ENCODE measurements around the gene GATAD2A. TPM values are rescaled to one million over a fixed set of nuclear protein-coding genes. Genes with fewer than 3 reads are reported as not detected.

GATAD2A gene
- total RNA-seq, 6 experiments from 2014 or later = 23.9 to 59.6 (median 39.2) TPM

DNA sequence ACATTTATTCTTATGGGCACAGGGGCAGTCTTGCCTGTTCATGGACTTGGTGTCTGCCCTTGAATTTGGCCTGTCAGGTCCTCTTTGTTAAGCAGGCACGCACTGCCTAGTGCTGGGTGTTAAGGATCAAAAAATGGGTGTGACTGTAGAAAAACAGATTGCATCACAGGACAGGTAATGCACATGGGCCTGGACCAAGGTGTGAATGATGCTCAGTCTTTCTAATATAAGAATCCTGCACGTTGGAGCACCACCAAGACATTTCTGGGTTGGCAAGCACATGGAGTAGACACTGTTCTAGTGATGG lies 33.7 kb downstream of the GATAD2A start:
- no peaks in the 10 kb centered on the region for H3K27me3 ChIP-seq
- TF ChIP-seq, protein P1, sequence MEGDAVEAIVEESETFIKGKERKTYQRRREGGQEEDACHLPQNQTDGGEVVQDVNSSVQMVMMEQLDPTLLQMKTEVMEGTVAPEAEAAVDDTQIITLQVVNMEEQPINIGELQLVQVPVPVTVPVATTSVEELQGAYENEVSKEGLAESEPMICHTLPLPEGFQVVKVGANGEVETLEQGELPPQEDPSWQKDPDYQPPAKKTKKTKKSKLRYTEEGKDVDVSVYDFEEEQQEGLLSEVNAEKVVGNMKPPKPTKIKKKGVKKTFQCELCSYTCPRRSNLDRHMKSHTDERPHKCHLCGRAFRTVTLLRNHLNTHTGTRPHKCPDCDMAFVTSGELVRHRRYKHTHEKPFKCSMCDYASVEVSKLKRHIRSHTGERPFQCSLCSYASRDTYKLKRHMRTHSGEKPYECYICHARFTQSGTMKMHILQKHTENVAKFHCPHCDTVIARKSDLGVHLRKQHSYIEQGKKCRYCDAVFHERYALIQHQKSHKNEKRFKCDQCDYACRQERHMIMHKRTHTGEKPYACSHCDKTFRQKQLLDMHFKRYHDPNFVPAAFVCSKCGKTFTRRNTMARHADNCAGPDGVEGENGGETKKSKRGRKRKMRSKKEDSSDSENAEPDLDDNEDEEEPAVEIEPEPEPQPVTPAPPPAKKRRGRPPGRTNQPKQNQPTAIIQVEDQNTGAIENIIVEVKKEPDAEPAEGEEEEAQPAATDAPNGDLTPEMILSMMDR (IDR thresholded peaks at IDR 0.05) = no peak
- no peak for TF ChIP-seq POLR2A (IDR thresholded peaks at IDR 0.05)
- H3K27ac ChIP-seq = no peak overlapping the region
- H3K9me3 ChIP-seq = no peaks in the 10 kb centered on the region
- H3K36me3 ChIP-seq = no peaks in the 10 kb centered on the region
- no peak overlapping the region for H3K4me3 ChIP-seq
- 63% methylated on average over 2 of the region's 2 CpGs for WGBS (ENCODE audit: insufficient coverage, low coverage, low lambda C conversion rate, missing lambda C conversion rate)
- intact Hi-C loops (cut with DNase I) = no loop called here
- H3K4me1 ChIP-seq = peaks cover 0 to 22% (median 7%) of the 10 kb centered on the region in 4 donors
- no peak for ATAC-seq
- no peak for DNase-seq

DNA sequence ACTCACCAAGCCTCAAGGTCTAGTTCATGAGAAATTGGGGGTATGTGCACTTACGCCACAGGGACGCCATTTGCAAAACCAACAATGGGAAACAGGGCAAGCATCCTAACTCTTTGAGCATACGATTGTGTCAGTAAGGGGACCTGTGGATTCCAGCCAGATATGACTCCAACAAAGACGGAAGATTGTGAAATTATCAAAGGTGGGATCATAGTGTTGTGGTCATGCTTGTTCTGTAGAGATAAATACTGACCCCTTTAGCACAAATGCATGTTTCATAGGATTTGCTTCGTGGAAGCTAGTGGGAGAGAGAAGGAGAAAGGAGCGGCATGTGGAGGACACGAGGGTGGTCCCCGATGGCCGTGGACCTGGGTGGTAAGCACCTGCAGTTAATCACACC lies 37.8 kb downstream of the GATAD2A start:
- ATAC-seq (no peak), DNase-seq (no peak)
- no peak overlapping the region for H3K4me3 ChIP-seq
- WGBS (ENCODE audit: insufficient coverage, low coverage, low lambda C conversion rate, missing lambda C conversion rate) = 74% methylated on average over 7 of the region's 9 CpGs
- H3K27ac ChIP-seq = no peak overlapping the region
- intact Hi-C loops (cut with DNase I) = no loop called here
- peaks cover 0 to 13% (median 2%) of the 10 kb centered on the region in 4 donors for H3K4me1 ChIP-seq
- H3K27me3 ChIP-seq = no peaks in the 10 kb centered on the region
- H3K36me3 ChIP-seq = no peaks in the 10 kb centered on the region
- TF ChIP-seq, protein P1 (IDR thresholded peaks at IDR 0.05) = no peak
- no peak for TF ChIP-seq POLR2A (IDR thresholded peaks at IDR 0.05)
- H3K9me3 ChIP-seq = no peaks in the 10 kb centered on the region

DNA sequence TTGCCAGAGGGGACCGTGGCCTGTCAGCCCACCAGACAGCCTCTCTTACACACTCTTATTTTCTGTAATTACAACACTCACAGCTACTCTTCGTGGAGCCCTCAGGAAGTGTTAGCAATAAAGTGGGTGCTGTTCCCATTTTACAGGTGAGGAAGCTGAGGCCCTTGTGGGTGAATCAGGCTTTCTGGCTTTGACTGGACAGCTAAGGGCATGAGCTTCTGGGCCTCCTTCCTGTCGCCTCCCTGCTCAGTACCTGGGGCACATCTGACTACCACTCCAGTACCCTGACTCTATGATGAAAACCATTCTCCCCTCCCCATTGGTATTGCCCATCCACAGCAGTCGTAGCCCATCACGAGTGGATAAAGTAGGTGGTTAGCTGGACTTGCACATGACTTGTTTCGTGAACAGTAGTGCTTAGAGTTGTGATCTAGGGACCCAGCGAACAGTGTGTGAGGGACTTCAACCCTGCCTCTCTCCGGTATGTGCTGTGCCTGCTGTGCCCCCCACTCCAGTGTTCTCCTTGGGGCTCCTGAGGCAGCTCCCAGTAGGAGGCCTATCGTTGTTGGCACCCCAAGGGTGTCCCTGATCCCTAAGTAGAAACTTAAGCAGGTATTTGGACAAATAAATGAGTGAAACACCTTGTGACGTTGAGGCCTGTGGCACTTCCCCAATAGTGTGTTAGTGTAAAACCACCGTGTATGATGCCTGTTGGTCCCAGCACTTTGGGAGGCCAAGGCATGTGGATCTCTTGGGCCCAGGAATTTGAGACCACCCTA lies 38.6 kb downstream of the GATAD2A start:
- peaks cover 0 to 13% (median 2%) of the 10 kb centered on the region in 4 donors for H3K4me1 ChIP-seq
- no peak for TF ChIP-seq POLR2A (IDR thresholded peaks at IDR 0.05)
- TF ChIP-seq, protein P1 (IDR thresholded peaks at IDR 0.05) = no peak
- no peak for ATAC-seq
- H3K36me3 ChIP-seq = no peaks in the 10 kb centered on the region
- no peak overlapping the region for H3K4me3 ChIP-seq
- no peaks in the 10 kb centered on the region for H3K27me3 ChIP-seq
- no peak overlapping the region for H3K27ac ChIP-seq
- no peaks in the 10 kb centered on the region for H3K9me3 ChIP-seq
- DNase-seq = no peak
- intact Hi-C loops (cut with DNase I) = no loop called here
- WGBS (ENCODE audit: insufficient coverage, low coverage, low lambda C conversion rate, missing lambda C conversion rate) = 49% methylated on average over 5 of the region's 11 CpGs

DNA sequence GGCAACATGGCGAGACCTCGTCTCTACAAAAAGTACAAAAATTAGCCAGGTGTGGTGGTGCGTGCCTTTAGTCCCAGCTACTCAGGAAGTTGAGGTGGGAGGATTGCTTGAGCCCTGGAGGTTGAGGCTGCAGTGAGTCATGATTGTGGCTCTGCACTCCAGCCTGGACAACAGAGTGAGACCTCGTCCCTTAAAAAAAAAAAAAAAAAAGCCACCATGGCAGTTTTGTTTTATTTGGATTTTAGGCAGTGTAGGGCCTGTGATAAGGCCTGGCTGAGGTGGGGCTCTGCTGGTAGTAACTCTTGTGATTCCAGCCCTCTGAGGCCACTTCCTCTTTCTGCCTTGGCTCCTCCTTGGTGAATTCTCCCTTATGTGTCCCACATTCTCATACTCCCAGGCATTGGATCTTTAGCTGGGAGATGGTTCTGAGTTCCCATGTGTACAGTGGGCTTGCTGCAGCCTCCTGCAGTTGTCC lies 39.2 kb downstream of the GATAD2A start:
- Histone ChIP-seq H3K27me3 (no peaks in the 10 kb centered on the region), H3K36me3 (no peaks in the 10 kb centered on the region), H3K4me3 (no peak overlapping the region), H3K4me1 (peaks cover 0 to 13% (median 2%) of the 10 kb centered on the region in 4 donors), H3K27ac (no peak overlapping the region), H3K9me3 (no peaks in the 10 kb centered on the region)
- TF ChIP-seq, protein P1 (IDR thresholded peaks at IDR 0.05) = no peak
- no peak for TF ChIP-seq POLR2A (IDR thresholded peaks at IDR 0.05)
- intact Hi-C loops (cut with DNase I) = no loop called here
- DNase-seq = no peak
- WGBS (ENCODE audit: insufficient coverage, low coverage, low lambda C conversion rate, missing lambda C conversion rate) = 54% methylated on average over 4 of the region's 4 CpGs
- ATAC-seq = peak; percentile 42 to 65 (median 48)
